ENCODE measurements around the gene GPR157.
"Not testable (repeated sequence)": the region's sequence is repeated elsewhere in the genome, so short reads cannot be mapped to it uniquely, and the experiment has no call there.

The GPR157 gene

GRCh38 chr1:9111957-9112356 lies 16.9 kb downstream of the GPR157 start:
- Mint-ChIP-seq H3K4me3 (no peak overlapping the region), H3K36me3 (no peaks in the 10 kb centered on the region), H3K4me1 (no peaks in the 10 kb centered on the region), H3K27ac (no peak overlapping the region), H3K27me3 (no peaks in the 10 kb centered on the region), H3K9me3 (no peaks in the 10 kb centered on the region)

- Mint-ChIP-seq H3K27ac (no peak overlapping the region), H3K27me3 (no peaks in the 10 kb centered on the region), H3K9me3 (no peaks in the 10 kb centered on the region), H3K36me3 (no peaks in the 10 kb centered on the region), H3K4me3 (no peak overlapping the region), H3K4me1 (no peaks in the 10 kb centered on the region)
Observed at GRCh38 chr1:9111357-9111691, 17.6 kb downstream of the GPR157 start.

- no peaks in the 10 kb centered on the region for H3K4me1 Mint-ChIP-seq
Observed at GRCh38 chr1:9110669-9111356, 18.1 kb downstream of the GPR157 start.

GRCh38 chr1:9108056-9108665 lies 20.7 kb downstream of the GPR157 start:
- Mint-ChIP-seq H3K4me3 (no peak overlapping the region), H3K36me3 (no peaks in the 10 kb centered on the region), H3K27ac (no peak overlapping the region), H3K9me3 (no peaks in the 10 kb centered on the region), H3K27me3 (no peaks in the 10 kb centered on the region), H3K4me1 (no peaks in the 10 kb centered on the region)

More at GRCh38 chr1:9110669-9111356, 18.1 kb downstream of the GPR157 start:
- no peaks in the 10 kb centered on the region for H3K9me3 Mint-ChIP-seq
- no peaks in the 10 kb centered on the region for H3K27me3 Mint-ChIP-seq
- no peaks in the 10 kb centered on the region for H3K36me3 Mint-ChIP-seq
- no peak overlapping the region for H3K4me3 Mint-ChIP-seq
- no peak overlapping the region for H3K27ac Mint-ChIP-seq

- Mint-ChIP-seq H3K4me3 (no peak overlapping the region), H3K4me1 (no peaks in the 10 kb centered on the region), H3K27ac (peak overlapping the region; percentile 19), H3K27me3 (no peaks in the 10 kb centered on the region), H3K9me3 (no peaks in the 10 kb centered on the region), H3K36me3 (peaks cover 2% of the 10 kb centered on the region)
Observed at GRCh38 chr1:9107136-9107535, 21.8 kb downstream of the GPR157 start.

- H3K9me3 Mint-ChIP-seq: no peaks in the 10 kb centered on the region
- no peak overlapping the region for H3K4me3 Mint-ChIP-seq
- no peak overlapping the region for H3K27ac Mint-ChIP-seq
- H3K27me3 Mint-ChIP-seq: no peaks in the 10 kb centered on the region
- H3K4me1 Mint-ChIP-seq: no peaks in the 10 kb centered on the region
- H3K36me3 Mint-ChIP-seq: peaks cover 2% of the 10 kb centered on the region
Observed at GRCh38 chr1:9106286-9106685, 22.6 kb downstream of the GPR157 start.

- no peaks in the 10 kb centered on the region for H3K4me1 Mint-ChIP-seq
- H3K4me3 Mint-ChIP-seq: no peak overlapping the region
- peaks cover 2% of the 10 kb centered on the region for H3K36me3 Mint-ChIP-seq
- H3K27me3 Mint-ChIP-seq: no peaks in the 10 kb centered on the region
- H3K27ac Mint-ChIP-seq: no peak overlapping the region
- no peaks in the 10 kb centered on the region for H3K9me3 Mint-ChIP-seq
Observed at GRCh38 chr1:9105336-9105867, 23.5 kb downstream of the GPR157 start.

- Mint-ChIP-seq H3K27me3 (no peaks in the 10 kb centered on the region), H3K27ac (no peak overlapping the region), H3K4me1 (no peaks in the 10 kb centered on the region), H3K4me3 (no peak overlapping the region), H3K36me3 (peaks cover 2% of the 10 kb centered on the region), H3K9me3 (no peaks in the 10 kb centered on the region)
Observed at GRCh38 chr1:9101510-9102146, 27.3 kb downstream of the GPR157 start.

GRCh38 chr1:9100471-9101043 lies 28.3 kb downstream of the GPR157 start:
- Mint-ChIP-seq H3K27ac (no peak overlapping the region), H3K9me3 (no peaks in the 10 kb centered on the region), H3K4me1 (no peaks in the 10 kb centered on the region), H3K36me3 (peaks cover 2% of the 10 kb centered on the region), H3K27me3 (no peaks in the 10 kb centered on the region), H3K4me3 (no peak overlapping the region)

- H3K4me1 Mint-ChIP-seq: no peaks in the 10 kb centered on the region
- H3K9me3 Mint-ChIP-seq: no peaks in the 10 kb centered on the region
- peaks cover 2% of the 10 kb centered on the region for H3K36me3 Mint-ChIP-seq
- H3K27ac Mint-ChIP-seq: no peak overlapping the region
- H3K4me3 Mint-ChIP-seq: no peak overlapping the region
- H3K27me3 Mint-ChIP-seq: no peaks in the 10 kb centered on the region
Observed at GRCh38 chr1:9099555-9099954, 29.3 kb downstream of the GPR157 start.

- Mint-ChIP-seq H3K36me3 (peaks cover 2% of the 10 kb centered on the region), H3K4me3 (no peak overlapping the region), H3K4me1 (no peaks in the 10 kb centered on the region), H3K27me3 (no peaks in the 10 kb centered on the region), H3K9me3 (no peaks in the 10 kb centered on the region), H3K27ac (no peak overlapping the region)
Observed at GRCh38 chr1:9097947-9098705, 30.8 kb downstream of the GPR157 start.

GRCh38 chr1:9095818-9096217 lies 33.1 kb downstream of the GPR157 start:
- no peak overlapping the region for H3K27ac Mint-ChIP-seq
- H3K27me3 Mint-ChIP-seq: no peaks in the 10 kb centered on the region
- H3K36me3 Mint-ChIP-seq: no peaks in the 10 kb centered on the region
- no peaks in the 10 kb centered on the region for H3K4me1 Mint-ChIP-seq
- H3K9me3 Mint-ChIP-seq: no peaks in the 10 kb centered on the region
- no peak overlapping the region for H3K4me3 Mint-ChIP-seq

GRCh38 chr1:9093996-9094595 lies 34.8 kb downstream of the GPR157 start:
- H3K9me3 Mint-ChIP-seq, H3K4me1 Mint-ChIP-seq, H3K4me3 Mint-ChIP-seq, H3K27ac Mint-ChIP-seq, H3K27me3 Mint-ChIP-seq, H3K36me3 Mint-ChIP-seq: not testable (repeated sequence)

GRCh38 chr1:9093581-9093980 lies 35.3 kb downstream of the GPR157 start:
- H3K27me3 Mint-ChIP-seq: peaks cover 5% of the 10 kb centered on the region
- no peaks in the 10 kb centered on the region for H3K36me3 Mint-ChIP-seq
- H3K27ac Mint-ChIP-seq: no peak overlapping the region
- no peak overlapping the region for H3K4me3 Mint-ChIP-seq
- H3K9me3 Mint-ChIP-seq: no peaks in the 10 kb centered on the region
- H3K4me1 Mint-ChIP-seq: no peaks in the 10 kb centered on the region

GRCh38 chr1:9093091-9093490 lies 35.8 kb downstream of the GPR157 start:
- Mint-ChIP-seq H3K9me3 (no peaks in the 10 kb centered on the region), H3K4me3 (no peak overlapping the region), H3K4me1 (no peaks in the 10 kb centered on the region), H3K27me3 (peaks cover 5% of the 10 kb centered on the region), H3K36me3 (no peaks in the 10 kb centered on the region), H3K27ac (no peak overlapping the region)

All from activated naive CD4-positive, alpha-beta T cell treated with anti-CD3 and anti-CD28 coated beads, Interleukin-2, amount 50 U/mL, for 24 hours (primary cell).